ENCODE results near the gene DAZAP1. TPM values are rescaled to one million over a fixed set of nuclear protein-coding genes. Genes with fewer than 3 reads are reported as not detected.

The DAZAP1 gene
- total and polyA plus RNA-seq, 8 donors, result 21.4 to 124 (median 51.5) TPM

GRCh38 chr19:1385816-1386215, 21.6 kb upstream of the DAZAP1 start:
- H3K4me1 ChIP-seq, result peaks cover 12 to 56% (median 45%) of the 10 kb centered on the region in 4 donors
- 86 to 100% (median 94%) methylated on average over 1 to 3 of the region's 3 CpGs for WGBS, 5 donors
- TF ChIP-seq POLR2AphosphoS5 (IDR thresholded peaks at IDR 0.05) (no peak), POLR2A (IDR thresholded peaks at IDR 0.05) (no peak), EP300 (IDR thresholded peaks at IDR 0.05) (no peak)
- TF ChIP-seq, protein P1, sequence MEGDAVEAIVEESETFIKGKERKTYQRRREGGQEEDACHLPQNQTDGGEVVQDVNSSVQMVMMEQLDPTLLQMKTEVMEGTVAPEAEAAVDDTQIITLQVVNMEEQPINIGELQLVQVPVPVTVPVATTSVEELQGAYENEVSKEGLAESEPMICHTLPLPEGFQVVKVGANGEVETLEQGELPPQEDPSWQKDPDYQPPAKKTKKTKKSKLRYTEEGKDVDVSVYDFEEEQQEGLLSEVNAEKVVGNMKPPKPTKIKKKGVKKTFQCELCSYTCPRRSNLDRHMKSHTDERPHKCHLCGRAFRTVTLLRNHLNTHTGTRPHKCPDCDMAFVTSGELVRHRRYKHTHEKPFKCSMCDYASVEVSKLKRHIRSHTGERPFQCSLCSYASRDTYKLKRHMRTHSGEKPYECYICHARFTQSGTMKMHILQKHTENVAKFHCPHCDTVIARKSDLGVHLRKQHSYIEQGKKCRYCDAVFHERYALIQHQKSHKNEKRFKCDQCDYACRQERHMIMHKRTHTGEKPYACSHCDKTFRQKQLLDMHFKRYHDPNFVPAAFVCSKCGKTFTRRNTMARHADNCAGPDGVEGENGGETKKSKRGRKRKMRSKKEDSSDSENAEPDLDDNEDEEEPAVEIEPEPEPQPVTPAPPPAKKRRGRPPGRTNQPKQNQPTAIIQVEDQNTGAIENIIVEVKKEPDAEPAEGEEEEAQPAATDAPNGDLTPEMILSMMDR (IDR thresholded peaks at IDR 0.05), result no peak
- H3K4me3 ChIP-seq, result no peak overlapping the region
- no peak for DNase-seq
- no peaks in the 10 kb centered on the region for H3K9me3 ChIP-seq
- H3K27ac ChIP-seq, result no peak overlapping the region
- peaks cover 25 to 51% (median 46%) of the 10 kb centered on the region in 4 donors for H3K36me3 ChIP-seq
- no peaks in the 10 kb centered on the region for H3K27me3 ChIP-seq
- intact Hi-C loops (cut with DNase I; ENCODE audit: low total_unique reads), result no loop called here

DNA sequence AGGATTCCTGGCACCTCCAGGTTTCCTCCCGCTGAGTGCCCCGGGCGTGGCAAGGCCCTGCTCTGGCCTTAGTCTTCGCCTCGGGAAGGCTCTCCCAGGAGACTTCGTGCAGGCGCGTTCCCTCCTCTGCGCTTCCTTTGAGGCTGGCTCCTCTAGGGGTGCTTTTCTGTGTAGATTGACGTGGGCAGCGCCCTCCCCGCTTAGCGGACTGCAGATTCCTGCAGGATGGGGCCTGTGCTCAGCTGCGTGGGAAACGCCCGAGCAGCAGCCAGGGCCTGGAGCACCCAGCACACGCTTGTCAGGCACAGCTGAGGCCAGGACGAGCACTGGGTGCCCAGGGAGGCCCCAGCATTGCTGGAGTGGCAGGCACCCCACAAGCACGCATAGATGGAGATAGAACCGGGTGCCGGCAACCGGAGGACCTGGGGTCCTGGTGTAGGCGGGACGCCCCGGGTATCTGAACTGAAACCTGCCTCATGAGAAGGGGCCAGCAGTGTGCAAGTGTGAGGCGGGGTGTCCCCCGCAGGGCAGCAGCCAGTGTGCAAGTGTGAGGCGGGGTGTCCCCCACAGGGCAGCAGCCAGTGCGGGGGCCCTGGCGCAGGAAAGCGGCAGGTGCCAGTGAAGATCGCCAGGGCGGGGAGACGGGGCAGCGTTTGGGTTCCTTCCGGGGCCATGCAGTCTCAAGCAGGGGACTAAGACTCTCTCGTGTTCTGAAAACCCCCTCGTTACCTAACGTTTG, 20.3 kb upstream of the DAZAP1 start:
- Histone ChIP-seq H3K36me3 (peaks cover 31 to 64% (median 59%) of the 10 kb centered on the region in 4 donors), H3K4me3 (no peak overlapping the region), H3K27me3 (no peaks in the 10 kb centered on the region), H3K9me3 (no peaks in the 10 kb centered on the region), H3K4me1 (peaks cover 12 to 47% (median 40%) of the 10 kb centered on the region in 4 donors), H3K27ac (no peak overlapping the region)
- intact Hi-C loops (cut with DNase I; ENCODE audit: low total_unique reads), result no loop called here
- TF ChIP-seq POLR2A (IDR thresholded peaks at IDR 0.05) (no peak), POLR2AphosphoS5 (IDR thresholded peaks at IDR 0.05) (no peak), EP300 (IDR thresholded peaks at IDR 0.05) (no peak)
- TF ChIP-seq, protein P1 (IDR thresholded peaks at IDR 0.05), result no peak
- 83 to 90% (median 88%) methylated on average over 33 to 39 of the region's 39 CpGs for WGBS, 5 donors
- no peak for DNase-seq

DNA sequence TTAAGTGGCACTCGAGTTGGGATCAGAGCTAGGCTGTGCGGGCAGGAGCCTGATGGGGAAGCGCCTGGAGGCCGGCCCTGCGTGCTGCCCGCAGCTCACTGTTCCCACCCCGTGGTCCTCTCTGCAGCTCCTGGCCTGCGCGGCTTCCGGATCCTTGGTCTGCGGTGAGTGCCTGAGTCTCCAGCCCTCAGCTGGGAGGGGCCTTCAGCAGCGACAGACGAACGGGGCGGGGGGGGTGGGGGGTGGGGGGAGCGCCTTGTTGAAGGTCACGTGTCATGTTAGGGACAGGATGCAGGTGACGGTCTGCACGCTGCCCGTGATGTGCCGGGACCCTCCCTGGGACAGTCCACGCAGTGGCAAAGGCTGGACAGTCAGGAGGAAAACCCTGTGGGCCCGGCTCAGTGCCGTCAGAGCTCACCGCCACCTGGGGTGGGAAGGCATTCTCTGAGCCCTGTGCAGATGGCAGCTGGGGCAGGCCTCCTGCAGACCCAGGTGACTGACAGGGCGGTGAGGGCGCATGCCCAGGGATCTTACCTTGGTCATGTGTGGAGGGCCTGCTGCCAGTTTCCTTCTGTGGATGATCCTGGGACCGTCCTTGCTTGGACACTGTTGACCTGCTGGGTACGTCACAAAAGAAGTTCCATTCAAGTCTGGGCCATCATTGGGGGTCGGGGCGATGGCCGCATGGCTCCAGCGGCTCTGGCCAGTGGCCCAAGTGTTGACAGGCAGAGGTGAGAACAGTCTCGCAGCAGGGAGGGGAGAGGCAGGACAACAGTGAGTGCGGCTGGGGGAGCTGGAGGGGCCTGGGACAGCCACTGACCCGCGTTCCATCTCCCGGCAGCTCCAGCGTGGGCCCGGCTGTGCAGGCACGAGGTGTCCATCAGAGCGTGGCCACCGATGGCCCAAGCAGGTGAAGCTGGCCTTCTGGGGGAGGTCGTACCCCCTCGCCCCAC, 19.4 kb upstream of the DAZAP1 start:
- no peak for DNase-seq
- H3K9me3 ChIP-seq, result no peaks in the 10 kb centered on the region
- peaks cover 40 to 73% (median 67%) of the 10 kb centered on the region in 4 donors for H3K36me3 ChIP-seq
- H3K4me1 ChIP-seq, result peaks cover 12 to 44% (median 39%) of the 10 kb centered on the region in 4 donors
- intact Hi-C loops (cut with DNase I; ENCODE audit: low total_unique reads), result no loop called here
- no peak overlapping the region for H3K27ac ChIP-seq
- H3K4me3 ChIP-seq, result no peak overlapping the region
- H3K27me3 ChIP-seq, result no peaks in the 10 kb centered on the region
- 84 to 94% (median 89%) methylated on average over 25 to 45 of the region's 45 CpGs for WGBS, 5 donors
- TF ChIP-seq, protein P1 (IDR thresholded peaks at IDR 0.05), result no peak

GRCh38 chr19:1388637-1389026, 18.8 kb upstream of the DAZAP1 start:
- DNase-seq, result no peak
- intact Hi-C loops (cut with DNase I; ENCODE audit: low total_unique reads), result no loop called here
- H3K4me3 ChIP-seq, result no peak overlapping the region
- peaks cover 12 to 42% (median 37%) of the 10 kb centered on the region in 4 donors for H3K4me1 ChIP-seq
- TF ChIP-seq EP300 (IDR thresholded peaks at IDR 0.05) (no peak), POLR2A (IDR thresholded peaks at IDR 0.05) (no peak), POLR2AphosphoS5 (IDR thresholded peaks at IDR 0.05) (no peak)
- TF ChIP-seq, protein P1 (IDR thresholded peaks at IDR 0.05), result no peak
- no peaks in the 10 kb centered on the region for H3K27me3 ChIP-seq
- H3K36me3 ChIP-seq, result peaks cover 46 to 80% (median 74%) of the 10 kb centered on the region in 4 donors
- H3K27ac ChIP-seq, result no peak overlapping the region
- H3K9me3 ChIP-seq, result no peaks in the 10 kb centered on the region
- 91 to 98% (median 94%) methylated on average over 8 to 17 of the region's 17 CpGs for WGBS, 5 donors
